ENCODE measurements around the gene LTBP3.

GRCh38 chr11:65542738-65543390 is 15.3 kb downstream of the LTBP3 start:
- TF ChIP-seq ZNF274 (IDR thresholded peaks at IDR 0.05; ENCODE audit: low read depth, low read length) (no peak), YY1 (IDR thresholded peaks at IDR 0.05; ENCODE audit: insufficient read depth, insufficient read length) (no peak)

Measured in NT2/D1 (cell line).